SU-DHL-6 (cell line): ENCODE measurements around the gene DPEP1.
"Not testable (repeated sequence)": the region's sequence is repeated elsewhere in the genome, so short reads cannot be mapped to it uniquely, and the experiment has no call there.

ENCODE experiments used
- EZH2phosphoT487 ChIP-seq: fragments of 200-600 bp; sonication (generic), shearing (Covaris generic); conservative IDR thresholded peaks from 2 replicates; pipeline ENCODE4 v1.6.1; 2018; ENCODE audit warnings: mild to moderate bottlenecking, antibody characterized with exemption, low read length, moderate library complexity, mixed read lengths
- TF ChIP-seq, protein P1 (sequence below): fragments of 200-600 bp; sonication (generic); IDR thresholded peaks from one replicate; pipeline ENCODE4 v1.5.1; 2017; ENCODE audit warnings: antibody characterized with exemption, mild to moderate bottlenecking, low read length, moderate library complexity; ENCODE audit not compliant: insufficient read depth, poor library complexity, severe bottlenecking

DNA sequence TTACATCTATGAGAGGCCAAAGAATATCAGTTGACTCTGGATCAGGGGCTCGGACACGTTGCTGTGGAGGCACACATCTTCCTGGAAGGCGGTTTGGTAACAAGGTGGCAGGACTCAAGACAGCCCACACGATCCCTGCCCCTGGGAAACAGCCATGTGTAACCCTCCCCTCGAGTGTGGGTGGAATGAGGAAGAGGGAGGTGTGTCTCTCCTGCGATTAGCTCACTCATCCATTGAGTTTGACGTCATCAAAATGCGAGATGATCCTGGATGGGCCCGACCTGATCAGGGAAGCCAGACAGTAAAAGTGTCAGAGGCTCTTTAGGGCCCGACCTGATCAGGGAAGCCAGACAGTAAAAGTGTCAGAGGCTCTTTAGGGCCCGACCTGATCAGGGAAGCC is 50.8 kb downstream of the DPEP1 start:
- TF ChIP-seq, protein P1, sequence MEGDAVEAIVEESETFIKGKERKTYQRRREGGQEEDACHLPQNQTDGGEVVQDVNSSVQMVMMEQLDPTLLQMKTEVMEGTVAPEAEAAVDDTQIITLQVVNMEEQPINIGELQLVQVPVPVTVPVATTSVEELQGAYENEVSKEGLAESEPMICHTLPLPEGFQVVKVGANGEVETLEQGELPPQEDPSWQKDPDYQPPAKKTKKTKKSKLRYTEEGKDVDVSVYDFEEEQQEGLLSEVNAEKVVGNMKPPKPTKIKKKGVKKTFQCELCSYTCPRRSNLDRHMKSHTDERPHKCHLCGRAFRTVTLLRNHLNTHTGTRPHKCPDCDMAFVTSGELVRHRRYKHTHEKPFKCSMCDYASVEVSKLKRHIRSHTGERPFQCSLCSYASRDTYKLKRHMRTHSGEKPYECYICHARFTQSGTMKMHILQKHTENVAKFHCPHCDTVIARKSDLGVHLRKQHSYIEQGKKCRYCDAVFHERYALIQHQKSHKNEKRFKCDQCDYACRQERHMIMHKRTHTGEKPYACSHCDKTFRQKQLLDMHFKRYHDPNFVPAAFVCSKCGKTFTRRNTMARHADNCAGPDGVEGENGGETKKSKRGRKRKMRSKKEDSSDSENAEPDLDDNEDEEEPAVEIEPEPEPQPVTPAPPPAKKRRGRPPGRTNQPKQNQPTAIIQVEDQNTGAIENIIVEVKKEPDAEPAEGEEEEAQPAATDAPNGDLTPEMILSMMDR, result not testable (repeated sequence)
- TF ChIP-seq EZH2phosphoT487, result not testable (repeated sequence)
